IPS-18a (cell line): Measurements from ENCODE around the gene CDKL2.

Experiments
- H3K27ac ChIP-seq: one replicate; pipeline ENCODE4 v1.5.1; 2013; ENCODE audit warnings: low read length
- H3K27me3 ChIP-seq: one replicate; pipeline ENCODE4 v1.6.1; 2013; ENCODE audit warnings: mild to moderate bottlenecking, low read length; ENCODE audit not compliant: control insufficient read depth, insufficient read depth
- H3K36me3 ChIP-seq: one replicate; pipeline ENCODE4 v1.6.1; 2013; ENCODE audit warnings: low read depth, low read length; ENCODE audit not compliant: control insufficient read depth
- H3K4me1 ChIP-seq: one replicate; pipeline ENCODE4 v1.6.1; 2013; ENCODE audit warnings: low read depth, low read length; ENCODE audit not compliant: control insufficient read depth
- H3K4me3 ChIP-seq: one replicate; pipeline ENCODE4 v1.5.1; 2013; ENCODE audit warnings: low read length
- H3K9ac ChIP-seq: one replicate; pipeline ENCODE4 v1.6.1; 2013; ENCODE audit warnings: mild to moderate bottlenecking, low read length, moderate library complexity
- H3K9me3 ChIP-seq: one replicate; pipeline ENCODE4 v1.6.1; 2013; ENCODE audit warnings: low read depth, low read length; ENCODE audit not compliant: control insufficient read depth

The CDKL2 gene

DNA sequence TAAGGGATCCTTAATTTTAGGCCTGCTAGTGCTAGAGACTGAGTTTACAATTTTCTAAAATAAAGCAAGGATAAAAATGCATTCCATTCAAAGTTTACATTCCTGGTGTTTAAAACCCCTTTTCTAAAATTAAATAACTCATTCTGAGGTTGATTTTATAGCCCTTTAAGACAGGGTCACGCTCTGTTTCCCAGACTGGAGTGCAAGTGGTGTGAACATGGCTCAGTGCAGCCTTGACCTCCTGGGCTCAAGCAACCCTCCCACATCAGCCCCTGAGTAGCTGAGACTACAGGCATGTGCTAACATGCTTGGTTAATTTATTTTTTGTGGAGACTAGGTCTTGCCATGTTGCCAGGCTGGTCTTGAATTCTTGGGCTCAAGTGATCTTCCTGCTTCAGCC, 6.8 kb upstream of the CDKL2 start:
- H3K9ac ChIP-seq: no peak overlapping the region
- H3K36me3 ChIP-seq: peaks cover 2% of the 10 kb centered on the region
- no peak overlapping the region for H3K27ac ChIP-seq
- no peaks in the 10 kb centered on the region for H3K4me1 ChIP-seq
- H3K9me3 ChIP-seq: no peaks in the 10 kb centered on the region
- H3K27me3 ChIP-seq: no peaks in the 10 kb centered on the region
- no peak overlapping the region for H3K4me3 ChIP-seq

DNA sequence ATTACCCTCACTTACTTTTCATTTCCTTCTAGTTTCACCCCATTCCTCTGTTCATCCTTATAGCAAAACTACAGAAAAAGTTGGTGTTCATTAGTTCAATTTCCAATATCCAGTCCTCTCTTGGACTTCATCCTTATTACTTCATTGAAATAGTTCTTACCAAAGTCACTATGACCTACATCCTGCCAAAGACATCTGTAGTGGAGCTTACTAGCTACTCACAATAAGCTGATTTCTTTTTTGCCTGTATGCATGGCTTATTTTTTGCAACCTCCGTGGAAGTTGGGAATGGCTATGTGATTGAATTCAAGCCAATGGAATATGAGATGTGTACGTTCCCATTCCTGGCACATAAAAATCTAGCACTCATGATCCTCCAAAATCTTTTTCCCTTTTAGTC, 4.6 kb upstream of the CDKL2 start:
- H3K9ac ChIP-seq: no peak overlapping the region
- H3K27ac ChIP-seq: no peak overlapping the region
- H3K36me3 ChIP-seq: no peaks in the 10 kb centered on the region
- H3K9me3 ChIP-seq: no peaks in the 10 kb centered on the region
- peaks cover 6% of the 10 kb centered on the region for H3K4me1 ChIP-seq
- H3K4me3 ChIP-seq: no peak overlapping the region
- peaks cover 7% of the 10 kb centered on the region for H3K27me3 ChIP-seq

DNA sequence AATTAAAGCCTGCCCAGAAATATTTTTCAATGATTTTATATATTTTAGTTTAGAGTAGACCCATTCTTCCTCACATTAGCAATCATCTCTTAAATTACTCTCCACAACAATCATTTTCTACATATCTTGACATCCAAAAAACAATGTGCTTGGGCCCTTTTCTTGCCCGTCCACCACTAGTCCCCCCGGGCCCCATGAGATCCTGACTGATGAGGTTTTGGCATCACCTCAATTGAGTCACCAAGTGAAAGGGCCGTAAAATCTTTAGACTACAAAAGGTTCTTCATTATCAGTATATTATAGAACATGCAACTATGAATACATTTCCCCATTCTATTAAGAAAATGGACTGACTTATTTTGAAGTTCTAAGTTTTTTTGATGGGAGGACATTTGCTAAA, 4.0 kb upstream of the CDKL2 start:
- peaks cover 6% of the 10 kb centered on the region for H3K4me1 ChIP-seq

DNA sequence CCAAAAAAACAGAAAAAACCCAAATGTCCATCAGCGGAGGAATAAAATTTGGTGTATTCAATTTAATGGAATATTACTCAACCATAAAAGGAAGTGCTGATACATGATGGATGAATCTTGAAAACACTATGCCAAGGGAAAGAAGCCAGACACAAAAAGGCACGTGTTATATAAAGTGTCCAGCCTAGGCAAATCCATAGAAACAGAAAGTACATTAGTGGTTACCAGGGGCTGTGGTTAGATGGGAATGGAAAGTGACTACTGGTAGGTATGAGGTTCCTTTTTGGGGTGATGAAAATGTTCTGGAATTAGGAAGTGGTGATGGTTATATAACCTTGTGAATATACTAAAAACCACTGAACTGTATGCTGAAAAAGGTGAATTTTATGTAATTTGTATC, 3.5 kb upstream of the CDKL2 start:
- Histone ChIP-seq H3K9ac (no peak overlapping the region), H3K4me3 (no peak overlapping the region), H3K27ac (no peak overlapping the region), H3K36me3 (no peaks in the 10 kb centered on the region), H3K27me3 (peaks cover 15% of the 10 kb centered on the region), H3K4me1 (peaks cover 6% of the 10 kb centered on the region), H3K9me3 (no peaks in the 10 kb centered on the region)

More for the DNA sequence above, 4.0 kb upstream of the CDKL2 start:
- no peak overlapping the region for H3K9ac ChIP-seq
- H3K27ac ChIP-seq: no peak overlapping the region
- no peaks in the 10 kb centered on the region for H3K9me3 ChIP-seq
- H3K27me3 ChIP-seq: peaks cover 11% of the 10 kb centered on the region
- H3K36me3 ChIP-seq: no peaks in the 10 kb centered on the region
- H3K4me3 ChIP-seq: no peak overlapping the region

DNA sequence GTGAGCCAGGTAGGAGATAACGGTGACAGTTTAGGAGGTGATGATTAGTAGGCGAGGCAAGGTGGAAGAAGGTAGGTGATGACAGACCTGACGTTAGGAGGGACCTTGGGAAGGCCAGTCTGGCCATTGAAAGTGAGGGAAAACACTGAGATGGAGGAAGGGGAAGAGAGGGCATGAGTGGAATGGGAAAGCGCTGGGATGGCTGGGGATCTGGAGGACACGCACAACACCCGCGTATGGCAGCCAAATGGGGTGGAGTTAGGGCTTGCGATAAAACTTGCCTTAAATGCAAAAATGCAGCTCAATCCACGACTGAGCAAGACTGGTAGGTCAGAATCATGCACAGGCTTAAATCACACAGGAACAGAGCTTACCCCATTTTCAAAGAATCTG, 605 bp upstream of the CDKL2 start:
- H3K9me3 ChIP-seq: no peaks in the 10 kb centered on the region
- H3K27me3 ChIP-seq: peaks cover 16% of the 10 kb centered on the region
- peak overlapping the region; percentile 72 for H3K4me3 ChIP-seq
- peak overlapping the region; percentile 1 for H3K9ac ChIP-seq
- no peak overlapping the region for H3K27ac ChIP-seq
- peaks cover 6% of the 10 kb centered on the region for H3K4me1 ChIP-seq
- H3K36me3 ChIP-seq: no peaks in the 10 kb centered on the region

DNA sequence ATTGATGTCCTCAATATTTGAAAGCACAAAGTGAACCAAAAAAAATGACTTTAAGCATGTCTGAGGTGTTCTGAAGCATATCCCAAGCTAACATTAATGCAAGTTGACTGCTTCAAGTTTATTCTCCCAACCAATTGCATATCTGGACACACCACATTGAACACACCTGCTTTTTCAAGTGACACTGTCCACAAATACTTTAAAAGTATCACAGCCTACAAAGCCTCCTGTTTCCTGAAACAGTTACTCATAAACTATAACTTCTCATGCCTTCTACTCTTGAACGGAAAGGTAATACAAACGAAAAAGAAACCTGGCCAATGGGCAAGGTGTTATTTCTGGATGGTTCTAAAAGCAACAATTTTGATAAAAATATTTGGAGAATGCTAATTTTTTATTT, 1.1 kb downstream of the CDKL2 start:
- Histone ChIP-seq H3K27me3 (peaks cover 16% of the 10 kb centered on the region), H3K4me3 (no peak overlapping the region), H3K9me3 (no peaks in the 10 kb centered on the region), H3K36me3 (no peaks in the 10 kb centered on the region), H3K27ac (no peak overlapping the region), H3K9ac (no peak overlapping the region), H3K4me1 (peaks cover 6% of the 10 kb centered on the region)

DNA sequence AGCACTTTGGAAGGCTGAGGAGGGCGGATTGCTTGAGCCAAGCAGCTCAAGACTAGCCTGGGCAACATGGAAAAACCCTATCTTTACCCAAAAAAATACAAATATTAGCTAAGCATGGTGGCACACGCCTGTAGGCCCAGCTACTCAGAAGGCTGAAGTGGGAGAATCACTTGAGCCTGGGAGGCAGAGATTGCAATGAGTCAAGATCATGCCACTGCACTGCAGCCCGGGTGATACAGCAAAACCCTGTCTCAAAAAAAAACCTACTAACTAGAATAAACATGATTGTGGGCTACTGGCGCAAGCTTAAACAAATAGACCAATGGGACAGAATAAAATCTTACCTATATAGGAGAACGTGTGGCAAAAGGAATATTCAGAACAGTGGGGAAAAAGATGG, 7.3 kb downstream of the CDKL2 start:
- no peaks in the 10 kb centered on the region for H3K4me1 ChIP-seq

DNA sequence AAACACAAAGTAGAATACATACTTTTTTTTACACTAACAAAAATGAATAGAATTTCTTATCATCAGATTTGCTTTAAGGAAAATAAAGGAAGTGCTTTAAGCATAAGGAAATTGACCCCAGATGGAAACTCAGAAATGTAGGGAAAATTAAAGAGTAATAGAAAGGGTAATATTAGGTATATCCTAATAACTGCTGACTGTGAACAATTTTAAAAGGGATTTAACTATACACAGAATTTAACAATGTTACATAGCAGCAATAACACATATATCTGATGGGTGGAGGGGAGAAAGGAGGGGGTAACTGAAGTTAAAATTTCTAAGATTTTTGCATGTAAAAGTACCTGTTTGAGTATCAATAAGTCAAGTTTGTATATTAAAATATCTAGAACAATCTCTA, 8.6 kb downstream of the CDKL2 start:
- Histone ChIP-seq H3K4me3 (no peak overlapping the region), H3K9me3 (no peaks in the 10 kb centered on the region), H3K27ac (no peak overlapping the region), H3K4me1 (no peaks in the 10 kb centered on the region), H3K9ac (no peak overlapping the region), H3K36me3 (no peaks in the 10 kb centered on the region), H3K27me3 (no peaks in the 10 kb centered on the region)

More for the DNA sequence above, 7.3 kb downstream of the CDKL2 start:
- no peak overlapping the region for H3K27ac ChIP-seq
- no peaks in the 10 kb centered on the region for H3K36me3 ChIP-seq
- H3K9ac ChIP-seq: no peak overlapping the region
- H3K27me3 ChIP-seq: no peaks in the 10 kb centered on the region
- no peaks in the 10 kb centered on the region for H3K9me3 ChIP-seq
- H3K4me3 ChIP-seq: no peak overlapping the region

DNA sequence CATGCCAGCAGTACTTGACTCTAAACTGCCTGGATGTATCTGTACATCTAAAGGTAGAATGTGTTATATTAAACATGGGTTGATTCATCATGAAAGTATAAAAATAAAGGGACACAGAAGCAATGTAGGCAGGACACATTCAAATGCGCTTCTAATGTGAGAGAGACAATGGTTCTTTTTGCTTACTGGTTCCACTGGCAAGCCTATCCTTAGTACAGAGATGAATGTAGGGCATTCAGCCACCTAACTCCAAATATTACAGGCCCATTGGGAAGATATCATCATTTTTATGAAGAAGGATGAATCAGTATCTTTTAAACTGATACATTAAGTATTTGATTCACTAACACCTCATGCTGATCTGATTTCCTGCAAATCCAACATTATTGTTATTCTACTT, 18.0 kb downstream of the CDKL2 start:
- H3K9ac ChIP-seq: no peak overlapping the region
- no peaks in the 10 kb centered on the region for H3K27me3 ChIP-seq
- H3K4me3 ChIP-seq: no peak overlapping the region

DNA sequence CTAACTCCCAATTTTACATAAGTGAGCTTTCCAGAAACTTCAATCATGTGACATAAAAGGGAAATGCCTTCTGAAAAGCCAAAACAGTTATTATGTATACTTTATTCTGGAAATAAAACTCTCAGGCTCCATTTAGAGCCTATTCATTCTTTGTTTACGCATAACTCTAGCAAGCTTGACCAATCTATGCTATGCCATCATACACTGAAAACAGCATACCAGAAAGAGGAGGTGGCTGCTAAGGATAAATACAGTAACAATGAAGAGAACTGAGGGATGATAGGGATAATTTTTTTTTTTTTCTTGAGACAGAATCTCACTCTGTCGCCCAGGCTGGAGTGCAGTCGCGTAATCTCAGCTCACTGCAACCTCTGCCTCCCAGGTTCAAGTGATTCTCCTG, 24.4 kb downstream of the CDKL2 start:
- H3K27ac ChIP-seq: no peak overlapping the region
- H3K36me3 ChIP-seq: no peaks in the 10 kb centered on the region
- H3K9me3 ChIP-seq: no peaks in the 10 kb centered on the region
- H3K27me3 ChIP-seq: no peaks in the 10 kb centered on the region
- no peak overlapping the region for H3K9ac ChIP-seq
- H3K4me3 ChIP-seq: no peak overlapping the region
- no peaks in the 10 kb centered on the region for H3K4me1 ChIP-seq

More for the DNA sequence above, 18.0 kb downstream of the CDKL2 start:
- Histone ChIP-seq H3K36me3 (no peaks in the 10 kb centered on the region), H3K27ac (no peak overlapping the region), H3K4me1 (no peaks in the 10 kb centered on the region), H3K9me3 (no peaks in the 10 kb centered on the region)

DNA sequence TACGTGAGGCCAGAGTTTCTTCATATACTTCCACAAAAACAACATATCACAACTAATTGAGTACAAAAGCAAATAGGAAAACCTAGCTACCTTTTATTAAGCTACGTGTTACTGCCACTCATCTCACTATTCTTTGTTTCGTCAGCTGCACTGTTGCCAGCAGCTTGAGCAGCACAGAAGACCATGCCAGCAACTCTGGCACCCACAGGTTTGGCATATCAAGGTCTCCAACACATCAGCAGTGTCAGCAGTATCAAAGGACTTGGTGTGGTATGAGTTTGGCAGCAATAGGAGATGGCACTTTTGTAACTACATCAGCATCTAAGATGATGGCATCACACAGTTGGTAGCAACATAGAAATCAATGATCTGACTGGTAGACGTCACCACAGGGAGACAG, 30.7 kb downstream of the CDKL2 start:
- no peak overlapping the region for H3K27ac ChIP-seq
- no peak overlapping the region for H3K9ac ChIP-seq
- H3K27me3 ChIP-seq: no peaks in the 10 kb centered on the region
- no peaks in the 10 kb centered on the region for H3K9me3 ChIP-seq
- no peak overlapping the region for H3K4me3 ChIP-seq
- H3K4me1 ChIP-seq: no peaks in the 10 kb centered on the region
- no peaks in the 10 kb centered on the region for H3K36me3 ChIP-seq

DNA sequence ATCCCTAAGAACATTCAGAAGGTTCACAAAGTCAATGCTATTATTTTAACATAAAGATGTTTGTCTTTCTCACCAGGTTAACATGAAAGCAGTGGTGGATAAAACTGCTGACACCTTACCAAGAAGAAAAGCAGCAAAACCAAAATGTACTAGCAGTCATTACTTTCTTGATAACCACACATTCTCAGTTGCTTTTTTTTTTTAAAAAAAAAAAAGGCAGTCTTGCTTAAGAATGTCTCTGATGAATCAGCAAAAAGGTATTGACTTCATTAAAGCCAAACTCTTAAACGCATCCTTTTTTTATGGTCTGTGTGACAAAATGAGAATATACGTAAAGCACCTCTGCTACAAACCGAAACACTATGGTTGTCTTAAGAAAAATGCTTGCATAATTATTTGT, 31.9 kb downstream of the CDKL2 start:
- no peaks in the 10 kb centered on the region for H3K36me3 ChIP-seq
- H3K9me3 ChIP-seq: no peaks in the 10 kb centered on the region
- H3K4me1 ChIP-seq: no peaks in the 10 kb centered on the region
- no peaks in the 10 kb centered on the region for H3K27me3 ChIP-seq
- no peak overlapping the region for H3K9ac ChIP-seq
- no peak overlapping the region for H3K27ac ChIP-seq
- H3K4me3 ChIP-seq: no peak overlapping the region
